Heart left ventricle (tissue), 16 donors: ENCODE data around the gene CHCHD3. TPM values are rescaled to one million over a fixed set of nuclear protein-coding genes. Genes with fewer than 3 reads are reported as not detected.

Source experiments
- ATAC-seq, 4 donors: fragments of 200-7000 bp; cut with Tn5 transposase; one replicate each; pipeline ENCODE4 v1.9.1; 2020 to 2022; ENCODE audit warnings: moderate library complexity in 4 of 4, mild to moderate bottlenecking in 3 of 4, moderate number of reproducible peaks in 1 of 4
- DNase-seq, 5 donors: peaks; one replicate each; pipeline ENCODE4 v3.0.0-alpha.2; 2020
- H3K27ac ChIP-seq, 12 donors: fragments of 200-600 bp; sonication (generic) in 4 of 12; one replicate each; pipeline versions ENCODE4 v1.5.0 to v1.8.0; 2016 to 2022; ENCODE audit warnings: mild to moderate bottlenecking in 2 of 12
- H3K27me3 ChIP-seq, 9 donors: fragments of 200-600 bp; sonication (generic) in 2 of 9; one replicate each; pipeline versions ENCODE4 v1.5.1 to v1.8.0; 2016 to 2022; ENCODE audit warnings: mild to moderate bottlenecking in 3 of 9
- H3K36me3 ChIP-seq, 9 donors: fragments of 200-600 bp; sonication (generic) in 2 of 9; one replicate each; pipeline versions ENCODE4 v1.5.0 to v1.8.0; 2018 to 2022; ENCODE audit warnings: mild to moderate bottlenecking in 2 of 9
- H3K4me1 ChIP-seq, 12 donors: fragments of 200-600 bp; sonication (generic) in 4 of 12; one replicate each; pipeline versions ENCODE4 v1.5.0 to v1.8.0; 2016 to 2022; ENCODE audit warnings: mild to moderate bottlenecking in 3 of 12
- H3K4me3 ChIP-seq, 12 donors: fragments of 200-600 bp; sonication (generic) in 4 of 12; one replicate each; pipeline versions ENCODE4 v1.5.0 to v1.8.0; 2017 to 2022; ENCODE audit warnings: mild to moderate bottlenecking in 9 of 12, moderate library complexity in 4 of 12
- H3K9me3 ChIP-seq, 12 donors: fragments of 200-600 bp; sonication (generic) in 4 of 12; one replicate each; pipeline versions ENCODE4 v1.5.0 to v1.8.0; 2016 to 2022; ENCODE audit warnings: mild to moderate bottlenecking in 1 of 12
- POLR2A ChIP-seq, 2 donors: fragments of 450-650 bp; IDR thresholded peaks; one replicate each; pipeline ENCODE4 v1.6.1; 2017; ENCODE audit warnings: antibody characterized with exemption in 2 of 2, mild to moderate bottlenecking in 2 of 2, moderate library complexity in 2 of 2
- WGBS, 4 donors: extraction: QIAGEN DNeasy Blood & Tissue Kit in 2 of 4; methylation state at CpG; one replicate each; pipeline versions ENCODE4 v1.1.5 to v1.1.7; 2013 to 2018; 5-methylcytosine and 5-hydroxymethylcytosine counted together
- intact Hi-C, 10 donors: fragments of 100-400 bp; cut with DNase I; formaldehyde crosslinking; loops; one replicate each; pipeline versions ENCODE4 v1.11.1 to v1.14.2; 2022
- polyA plus RNA-seq, 2 donors: library from polyadenylated mRNA; stranded (reverse); fragments of 200-250 nt; gene quantifications; one replicate each; pipeline ENCODE4 v1.2.3, GENCODE V29; 2013
- total RNA-seq, 9 donors: library from RNA; depleted of rRNA in 2 of 9; stranded (reverse); fragments of >200 nt in 2 of 9; fragmentation: NEBNext Ultra II Directional in 3 of 9; extraction: Animal tissue kit (Norgen Biotek cat#: 25700) in 3 of 9; gene quantifications; one replicate each; pipeline versions ENCODE4 v1.1.0 to v1.2.4, GENCODE V29; 2016 to 2023
- TF ChIP-seq, protein P1 (sequence below), 12 donors: fragments of 200-600 bp; sonication (generic) in 4 of 12; IDR thresholded peaks; one replicate each; pipeline versions ENCODE4 v1.5.0 to v1.8.0; 2018 to 2022; ENCODE audit warnings: antibody characterized with exemption in 12 of 12, mild to moderate bottlenecking in 5 of 12
- donor health status: ischemic (EF 13 %, LVEDD 7.1; RV severe dilation, severe dysfunction).
- donor health status: healthy with polysubstance abuse.
- donor health status: DM: no; HTN: yes; CAD: no.
- donor health status: DM: no; HTN: no; CAD: no.
- donor health status: ischemic (EF 25% LVEDD 6.9; RV normal size, moderate dysfunction).
- donor health status: ischemic (EF 25% LVEDD 5.7; RV mildly dilated, moderate dysfunction).
- donor health status: healthy.
- donor health status: DM: yes; HTN: yes; CAD: no.
- donor health status: ischemic (EF 35%, LVEDD 5.7; RV mildly dilated, moderate dysfunction).
- donor health status: nonischemic (EF 11% LVEDD 7.7; RV severe dilation, severe dysfunction).
- donor health status: DM: yes; HTN: yes; CAD: no.
- donor health status: PGD.
- donor health status: ischemic (EF 29% LVEDD 5.4; RV normal size, mild dysfunction).
- donor health status: nonischemic (EF 23%, LVEDD 6.1; RV moderate dilation, normal function).

The CHCHD3 gene
- total and polyA plus RNA-seq, 11 donors, result 92.9 to 197 (median 176) TPM

DNA sequence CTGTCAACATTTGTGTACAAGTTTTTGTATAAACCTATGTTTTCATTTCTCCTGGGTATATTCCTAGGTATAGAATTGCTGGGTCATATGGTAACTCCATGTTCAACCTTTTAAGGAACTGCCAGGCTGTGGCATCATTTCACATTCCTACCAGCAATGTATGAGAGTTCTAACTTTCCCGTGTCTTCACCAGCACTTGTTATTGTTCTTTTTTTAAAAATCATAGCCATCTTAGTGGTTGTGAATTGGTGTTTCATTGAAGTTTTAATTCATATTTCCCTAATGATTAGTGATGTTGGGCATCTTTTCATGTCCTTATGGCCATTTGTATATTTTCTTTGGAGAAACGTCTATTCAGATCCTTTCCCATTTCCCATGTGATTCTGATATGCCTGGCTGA is 312.6 kb downstream of the CHCHD3 start:
- Histone ChIP-seq H3K36me3 (no peaks in the 10 kb centered on the region), H3K9me3 (peaks cover 0 to 13% (median 4%) of the 10 kb centered on the region in 12 donors), H3K4me3 (no peak overlapping the region), H3K27ac (no peak overlapping the region), H3K4me1 (no peaks in the 10 kb centered on the region), H3K27me3 (no peaks in the 10 kb centered on the region)
- TF ChIP-seq, protein P1, sequence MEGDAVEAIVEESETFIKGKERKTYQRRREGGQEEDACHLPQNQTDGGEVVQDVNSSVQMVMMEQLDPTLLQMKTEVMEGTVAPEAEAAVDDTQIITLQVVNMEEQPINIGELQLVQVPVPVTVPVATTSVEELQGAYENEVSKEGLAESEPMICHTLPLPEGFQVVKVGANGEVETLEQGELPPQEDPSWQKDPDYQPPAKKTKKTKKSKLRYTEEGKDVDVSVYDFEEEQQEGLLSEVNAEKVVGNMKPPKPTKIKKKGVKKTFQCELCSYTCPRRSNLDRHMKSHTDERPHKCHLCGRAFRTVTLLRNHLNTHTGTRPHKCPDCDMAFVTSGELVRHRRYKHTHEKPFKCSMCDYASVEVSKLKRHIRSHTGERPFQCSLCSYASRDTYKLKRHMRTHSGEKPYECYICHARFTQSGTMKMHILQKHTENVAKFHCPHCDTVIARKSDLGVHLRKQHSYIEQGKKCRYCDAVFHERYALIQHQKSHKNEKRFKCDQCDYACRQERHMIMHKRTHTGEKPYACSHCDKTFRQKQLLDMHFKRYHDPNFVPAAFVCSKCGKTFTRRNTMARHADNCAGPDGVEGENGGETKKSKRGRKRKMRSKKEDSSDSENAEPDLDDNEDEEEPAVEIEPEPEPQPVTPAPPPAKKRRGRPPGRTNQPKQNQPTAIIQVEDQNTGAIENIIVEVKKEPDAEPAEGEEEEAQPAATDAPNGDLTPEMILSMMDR (IDR thresholded peaks at IDR 0.05), result no peak
- no peak for TF ChIP-seq POLR2A (IDR thresholded peaks at IDR 0.05)
- no peak for ATAC-seq
- WGBS, 4 donors, result 91 to 92% (median 92%) methylated on average over 2 of the region's 2 CpGs
- intact Hi-C loops, result no loop called here
- no peak for DNase-seq

DNA sequence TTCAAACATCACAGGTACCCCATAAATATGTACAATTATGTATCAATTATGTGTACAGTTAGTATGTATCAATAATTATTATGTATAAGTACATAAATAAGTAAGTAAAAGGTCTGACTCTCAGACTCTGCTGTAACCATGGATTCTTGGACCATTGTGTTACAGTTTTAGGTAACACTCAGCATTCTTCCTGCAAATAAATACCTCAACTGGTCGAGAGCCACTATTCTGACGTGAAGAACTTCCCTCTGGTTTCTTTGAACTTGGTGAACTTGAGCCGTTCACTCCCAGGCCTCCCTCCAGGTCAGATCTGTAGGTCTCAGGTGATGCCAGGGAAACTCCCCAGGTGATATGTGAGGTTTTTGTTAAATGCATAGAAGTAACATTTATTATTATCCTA is 313.8 kb downstream of the CHCHD3 start:
- intact Hi-C loops, result no loop called here

DNA sequence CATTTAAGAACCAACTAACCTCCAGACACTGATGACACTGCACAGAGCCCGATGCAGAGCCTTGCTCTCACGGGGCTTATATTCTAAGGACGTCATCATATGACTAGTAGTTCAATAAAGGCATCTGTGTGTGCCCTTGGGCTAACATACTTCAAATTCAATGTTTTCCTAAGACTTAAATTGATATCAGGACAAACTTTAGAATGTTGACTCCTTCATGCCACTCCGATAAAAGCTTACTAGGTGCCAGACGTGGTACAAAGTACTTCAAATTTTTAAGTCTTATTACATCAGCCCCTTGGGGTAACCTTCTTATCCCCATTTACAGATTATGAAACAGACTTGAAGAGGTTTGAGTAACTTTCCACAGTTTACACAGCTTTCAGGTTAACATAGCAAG is 314.5 kb downstream of the CHCHD3 start:
- Histone ChIP-seq H3K9me3 (peaks cover 0 to 13% (median 4%) of the 10 kb centered on the region in 12 donors), H3K27ac (no peak overlapping the region), H3K4me3 (no peak overlapping the region), H3K27me3 (no peaks in the 10 kb centered on the region), H3K4me1 (no peaks in the 10 kb centered on the region), H3K36me3 (no peaks in the 10 kb centered on the region)
- DNase-seq (no peak), ATAC-seq (no peak)
- 81 to 91% (median 85%) methylated on average over 5 of the region's 5 CpGs for WGBS, 4 donors
- intact Hi-C loops, result no loop called here
- TF ChIP-seq, protein P1 (IDR thresholded peaks at IDR 0.05), result no peak
- no peak for TF ChIP-seq POLR2A (IDR thresholded peaks at IDR 0.05)

More for the DNA sequence above, 313.8 kb downstream of the CHCHD3 start:
- H3K27ac ChIP-seq, result no peak overlapping the region
- DNase-seq (no peak), ATAC-seq (no peak)
- no peak overlapping the region for H3K4me3 ChIP-seq
- 79 to 82% (median 81%) methylated on average over 3 of the region's 3 CpGs for WGBS, 4 donors
- H3K27me3 ChIP-seq, result no peaks in the 10 kb centered on the region
- no peaks in the 10 kb centered on the region for H3K36me3 ChIP-seq
- H3K4me1 ChIP-seq, result no peaks in the 10 kb centered on the region
- H3K9me3 ChIP-seq, result peaks cover 0 to 13% (median 4%) of the 10 kb centered on the region in 12 donors
- TF ChIP-seq, protein P1 (IDR thresholded peaks at IDR 0.05), result no peak
- no peak for TF ChIP-seq POLR2A (IDR thresholded peaks at IDR 0.05)

DNA sequence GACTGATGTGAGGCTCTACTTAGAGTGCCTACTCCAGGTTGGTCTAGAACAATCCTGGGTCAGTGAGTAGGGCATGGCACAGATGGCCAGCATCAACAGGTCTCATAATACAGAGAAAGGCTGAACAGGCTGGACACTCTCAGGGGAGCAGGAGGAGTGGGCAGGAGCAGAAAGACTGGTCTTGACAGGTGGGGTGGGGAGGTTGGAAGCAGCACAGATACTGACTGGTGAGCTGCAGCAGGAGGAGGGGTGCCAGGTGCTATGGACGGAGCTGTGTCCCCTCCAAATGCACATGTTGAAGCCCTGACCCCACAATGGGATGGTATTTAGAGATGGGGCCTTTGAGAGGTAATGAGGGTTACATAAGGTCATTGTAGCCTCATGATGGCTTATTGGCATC is 315.2 kb downstream of the CHCHD3 start:
- ATAC-seq, result no peak
- Histone ChIP-seq H3K4me3 (no peak overlapping the region), H3K27ac (no peak overlapping the region), H3K9me3 (peaks cover 0 to 13% (median 4%) of the 10 kb centered on the region in 12 donors), H3K27me3 (no peaks in the 10 kb centered on the region), H3K4me1 (no peaks in the 10 kb centered on the region), H3K36me3 (no peaks in the 10 kb centered on the region)
- WGBS, 4 donors, result 67 to 82% (median 79%) methylated on average over 1 of the region's 1 CpG
- intact Hi-C loops, result no loop called here
- TF ChIP-seq, protein P1 (IDR thresholded peaks at IDR 0.05), result no peak
- no peak for TF ChIP-seq POLR2A (IDR thresholded peaks at IDR 0.05)
- DNase-seq, result no peak
